ENCODE results near the gene IFI44. TPM values are rescaled to one million over a fixed set of nuclear protein-coding genes. Genes with fewer than 3 reads are reported as not detected.
A peak's percentile ranks its signal among the peaks of the same experiment; 100 is the strongest.

IFI44 gene
- total and polyA plus RNA-seq, 10 of the 15 experiments (the other 5 are each of a cell fraction or from before 2014, with no cell fraction given), result 37.7 to 272 (median 90.9) TPM

DNA sequence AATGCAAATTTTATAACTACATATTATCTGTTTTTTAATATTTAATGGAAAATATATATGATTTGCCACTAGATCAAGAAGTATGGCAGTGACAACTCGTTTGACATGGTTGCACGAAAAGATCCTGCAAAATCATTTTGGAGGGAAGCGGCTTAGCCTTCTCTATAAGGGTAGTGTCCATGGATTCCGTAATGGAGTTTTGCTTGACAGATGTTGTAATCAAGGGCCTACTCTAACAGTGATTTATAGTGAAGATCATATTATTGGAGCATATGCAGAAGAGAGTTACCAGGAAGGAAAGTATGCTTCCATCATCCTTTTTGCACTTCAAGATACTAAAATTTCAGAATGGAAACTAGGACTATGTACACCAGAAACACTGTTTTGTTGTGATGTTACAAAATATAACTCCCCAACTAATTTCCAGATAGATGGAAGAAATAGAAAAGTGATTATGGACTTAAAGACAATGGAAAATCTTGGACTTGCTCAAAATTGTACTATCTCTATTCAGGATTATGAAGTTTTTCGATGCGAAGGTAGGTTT lies 556 bp downstream of the IFI44 start:
- in situ Hi-C loops (cut with MboI) (no loop called here), intact Hi-C loops (cut with micrococcal nuclease; ENCODE audit: unreplicated experiment) (loop anchor here (5.0 kb wide), 2 partner anchors 643 to 673 kb away; partner anchors contain the start of gene FUBP1)
- 12% methylated on average over 6 of the region's 6 CpGs for WGBS (ENCODE audit: insufficient coverage, insufficient replicate concordance, low lambda C conversion rate, missing lambda C conversion rate)
- FAIRE-seq (no peak), ATAC-seq (peak; percentile 10), DNase-seq (ENCODE audit: low read depth, low spot score) (no peak)
- Histone ChIP-seq H3K4me2 (ENCODE audit: control insufficient read depth, insufficient read depth) (peak overlapping the region; percentile 78), H3K4me1 (ENCODE audit: control insufficient read depth, insufficient read depth, low read length) (no peaks in the 10 kb centered on the region), H2AFZ (ENCODE audit: control insufficient read depth, low read depth, low read length) (0 out of 2 replicates have a peak overlapping the region, but pooled peaks have one; percentile 3), H3K4me3 (peak overlapping the region; percentile 95), H3K36me3 (ENCODE audit: control insufficient read depth in 2 of 2, insufficient read depth in 2 of 2, low read length in 1 of 2) (peaks cover 0 to 11% of the 10 kb centered on the region in 2 experiments; a peak in 1 of 4 replicates), H3K9me3 (replicated peaks; ENCODE audit: control insufficient read depth, insufficient read depth, low read length) (peaks cover 22% of the 10 kb centered on the region), H3K9ac (ENCODE audit: control insufficient read depth, insufficient read depth, low read length) (peak overlapping the region; percentile 84), H3K79me2 (ENCODE audit: control insufficient read depth, insufficient read depth, low read length) (peaks cover 60% of the 10 kb centered on the region), H3K27me3 (replicated peaks in 1 of 2; ENCODE audit: control insufficient read depth in 2 of 2, insufficient read depth in 2 of 2, low read length in 1 of 2) (no peaks in the 10 kb centered on the region), H3K27ac (ENCODE audit: control insufficient read depth, insufficient read depth) (peak overlapping the region; percentile 82), H4K20me1 (ENCODE audit: control insufficient read depth, insufficient read depth) (no peaks in the 10 kb centered on the region)
- BruUV-seq (replicated peaks), result TSS peak; percentile 66
- ChIA-PET SMC1A (ENCODE audit: uncharacterized antibody, unreplicated experiment) (interaction anchor here (0.7 to 2.4 kb wide), 12 partner anchors 11 to 672 kb away, joined by 3 to 22 read pairs (median 7); partner anchors contain the start of genes DNAJB4 and IFI44L), RAD21 (ENCODE audit: unreplicated experiment) (interaction anchor here (1.0 to 2.0 kb wide), 11 partner anchors 8 to 44 kb away, joined by 3 to 18 read pairs (median 4); partner anchors contain the start of gene IFI44L), POLR2A (interaction anchor here (0.7 to 1.8 kb wide), 7 partner anchors 18 to 645 kb away, joined by 3 to 32 read pairs (median 4); partner anchors contain the start of genes DNAJB4 and IFI44L), CTCF (interaction anchor here (0.8 to 1.4 kb wide), 6 partner anchors 12 to 672 kb away, joined by 3 to 8 read pairs (median 4); partner anchors contain the start of genes FUBP1 and IFI44L)
- TF ChIP-seq IKZF2 (IDR thresholded peaks at IDR 0.05) (0 out of 4 replicates have a peak, but pooled peaks of 1 of the 2 experiments have one; percentile 11), MLLT1 (IDR thresholded peaks at IDR 0.05) (peak; percentile 33; the same call in 1 of the 2 replicates), JUNB (IDR thresholded peaks at IDR 0.05) (no peak)
